NCI-H1694 treated with DMSO at 0.1 percent for 48 hours (cell line): ENCODE data around the gene RGL3.
"Not testable (repeated sequence)": the region's sequence is repeated elsewhere in the genome, so short reads cannot be mapped to it uniquely, and the experiment has no call there.

ENCODE experiments used
- DNase-seq: peaks from one replicate; lab custom pipeline; 2025; lab: John Stamatoyannopoulos, UW

The RGL3 gene

DNA sequence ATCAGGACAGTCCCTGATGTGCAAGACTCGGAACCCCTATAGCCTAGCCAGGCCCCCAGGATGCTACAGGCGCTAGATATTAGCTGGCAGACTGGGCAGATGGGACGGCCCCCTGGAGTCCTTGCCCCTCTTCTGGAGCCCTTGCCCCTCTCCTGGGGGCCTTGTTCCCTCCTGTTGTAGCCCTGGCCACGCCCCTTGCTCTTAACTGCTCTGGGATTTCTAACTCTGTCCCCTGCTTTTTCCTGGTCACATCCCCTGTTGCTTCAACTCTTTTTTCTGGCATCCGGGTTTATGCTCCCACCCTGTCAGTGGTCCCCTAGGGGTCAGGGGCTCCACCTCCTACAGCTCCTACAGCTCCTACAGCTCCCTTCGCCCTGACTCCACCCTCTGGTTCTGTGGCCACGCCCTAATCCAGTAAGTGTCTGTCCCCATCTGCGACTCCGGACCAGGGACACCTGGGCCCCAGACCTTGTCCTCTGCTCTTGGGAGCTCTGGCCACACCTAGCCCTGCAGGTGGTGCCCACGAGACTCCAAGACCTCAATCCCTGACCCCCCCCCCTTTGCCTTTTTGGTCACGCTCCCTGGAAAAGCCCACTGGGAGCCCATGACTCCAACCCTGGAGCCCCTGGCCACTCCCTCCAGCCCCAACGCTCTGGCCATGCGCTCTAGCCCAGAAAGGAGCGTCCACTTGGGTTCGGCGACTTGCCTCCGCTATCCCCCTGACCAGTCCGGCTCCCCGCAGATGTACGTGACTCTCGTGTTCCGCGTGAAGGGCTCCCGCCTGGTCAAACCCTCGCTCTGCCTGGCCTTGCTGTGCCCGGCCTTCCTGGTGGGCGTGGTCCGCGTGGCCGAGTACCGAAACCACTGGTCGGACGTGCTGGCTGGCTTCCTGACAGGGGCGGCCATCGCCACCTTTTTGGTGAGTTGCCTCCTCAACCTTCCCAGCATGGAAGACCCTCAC, 57.1 kb downstream of the RGL3 start:
- no peak for DNase-seq

DNA sequence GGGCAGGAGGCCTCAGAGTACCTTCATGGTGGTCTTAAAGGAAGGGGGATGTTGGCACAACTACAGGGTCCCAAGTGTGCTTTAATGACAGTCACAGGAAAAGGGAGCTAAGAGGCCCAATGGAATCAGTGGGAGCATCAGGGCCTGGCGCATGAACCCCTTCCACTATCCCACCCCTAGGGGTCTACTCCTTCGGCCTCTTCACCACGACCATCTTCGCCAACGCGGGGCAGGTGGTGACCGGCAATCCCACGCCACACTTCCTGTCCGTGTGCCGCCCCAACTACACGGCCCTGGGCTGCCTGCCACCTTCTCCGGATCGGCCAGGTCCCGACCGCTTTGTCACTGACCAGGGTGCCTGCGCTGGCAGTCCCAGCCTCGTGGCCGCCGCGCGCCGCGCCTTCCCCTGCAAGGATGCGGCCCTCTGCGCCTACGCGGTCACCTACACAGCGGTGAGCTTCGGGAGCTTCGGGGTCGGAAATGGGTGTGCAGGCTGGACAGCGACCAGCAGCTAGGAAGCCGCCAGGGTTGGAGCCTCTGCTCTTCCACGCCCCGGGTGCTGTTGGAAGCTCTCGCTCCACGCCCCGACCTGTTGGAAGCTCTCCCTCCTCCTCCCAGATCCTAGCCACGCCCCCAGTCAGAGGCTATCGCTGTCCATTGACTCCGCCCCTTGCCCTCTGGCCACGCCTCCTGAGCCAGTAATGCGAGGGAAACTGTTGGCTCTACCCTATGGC, 57.9 kb downstream of the RGL3 start:
- no peak for DNase-seq

DNA sequence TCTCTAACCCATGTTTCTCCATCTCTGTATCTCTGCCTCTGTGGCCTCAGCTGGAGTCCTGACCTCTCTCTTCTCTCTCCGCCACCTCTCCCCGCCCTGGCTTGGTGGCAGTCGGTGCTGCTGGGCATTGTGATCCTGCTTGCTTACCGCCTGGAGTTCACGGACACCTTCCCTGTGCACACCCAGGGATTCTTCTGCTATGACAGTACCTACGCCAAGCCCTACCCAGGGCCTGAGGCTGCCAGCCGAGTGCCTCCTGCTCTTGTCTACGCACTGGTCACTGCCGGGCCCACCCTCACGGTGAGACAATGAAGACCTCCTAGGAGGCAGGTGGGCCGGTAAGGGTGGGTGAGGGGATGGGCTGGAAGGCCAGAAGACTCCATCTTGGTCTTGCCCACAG, 59.7 kb downstream of the RGL3 start:
- no peak for DNase-seq

DNA sequence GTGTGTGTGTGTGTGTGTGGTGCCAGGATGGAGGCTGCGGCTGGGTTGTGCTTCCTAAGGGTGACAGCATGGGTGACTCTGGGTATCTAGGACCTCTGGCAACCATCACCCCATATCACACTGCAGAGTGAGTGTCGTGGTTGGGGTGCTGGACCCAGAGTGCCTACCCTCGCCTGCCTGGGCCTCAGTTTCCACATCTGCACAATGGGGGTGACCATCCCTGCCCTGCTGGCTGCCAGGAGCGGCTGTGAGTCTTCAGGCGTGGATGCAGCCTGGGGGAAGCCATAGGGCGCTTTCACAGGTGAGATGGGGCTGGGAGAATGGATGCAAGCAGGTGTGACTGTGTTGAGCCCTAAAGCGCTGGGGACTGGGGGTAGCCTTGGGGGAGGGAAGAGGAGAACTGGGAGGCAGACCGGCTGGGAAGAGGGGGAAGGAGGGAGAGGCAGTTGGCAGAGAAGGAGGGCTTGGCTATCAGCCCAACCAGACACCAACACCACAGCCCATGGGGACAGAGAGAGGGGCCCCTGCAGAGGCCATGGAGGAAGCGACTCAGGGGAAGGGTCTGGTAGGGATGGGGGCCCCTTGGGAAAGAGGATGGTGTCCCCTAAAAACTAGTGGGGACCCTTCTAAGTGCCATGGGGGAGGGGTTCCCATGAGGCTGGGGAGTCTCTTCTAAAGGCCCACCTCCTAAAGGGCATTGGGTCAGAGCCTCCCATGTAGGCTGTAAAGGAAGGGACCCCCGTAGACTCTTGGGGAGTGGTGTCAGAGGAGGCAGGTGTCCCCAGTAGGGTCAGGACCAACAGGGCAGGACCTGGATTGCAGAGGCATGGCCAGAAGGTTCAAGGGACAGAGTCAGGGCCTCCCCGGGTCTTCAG, 62.2 kb downstream of the RGL3 start:
- DNase-seq, result no peak

DNA sequence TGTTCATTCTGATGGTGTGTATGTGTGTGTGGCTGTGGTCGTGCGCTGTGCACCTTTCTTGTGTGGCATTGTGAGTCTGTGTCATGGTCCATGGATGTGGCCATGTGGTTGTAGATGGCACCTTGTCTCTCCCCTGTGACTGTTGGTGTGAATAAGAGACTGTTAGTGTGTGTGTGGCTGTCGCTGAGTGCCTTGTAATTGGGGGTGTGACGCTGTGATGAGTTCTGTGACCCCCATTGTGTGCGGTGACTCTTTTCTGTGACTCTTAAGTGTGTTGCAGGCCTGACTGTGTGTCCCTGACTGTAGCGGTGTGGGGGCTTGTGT, 63.1 kb downstream of the RGL3 start:
- no peak for DNase-seq

DNA sequence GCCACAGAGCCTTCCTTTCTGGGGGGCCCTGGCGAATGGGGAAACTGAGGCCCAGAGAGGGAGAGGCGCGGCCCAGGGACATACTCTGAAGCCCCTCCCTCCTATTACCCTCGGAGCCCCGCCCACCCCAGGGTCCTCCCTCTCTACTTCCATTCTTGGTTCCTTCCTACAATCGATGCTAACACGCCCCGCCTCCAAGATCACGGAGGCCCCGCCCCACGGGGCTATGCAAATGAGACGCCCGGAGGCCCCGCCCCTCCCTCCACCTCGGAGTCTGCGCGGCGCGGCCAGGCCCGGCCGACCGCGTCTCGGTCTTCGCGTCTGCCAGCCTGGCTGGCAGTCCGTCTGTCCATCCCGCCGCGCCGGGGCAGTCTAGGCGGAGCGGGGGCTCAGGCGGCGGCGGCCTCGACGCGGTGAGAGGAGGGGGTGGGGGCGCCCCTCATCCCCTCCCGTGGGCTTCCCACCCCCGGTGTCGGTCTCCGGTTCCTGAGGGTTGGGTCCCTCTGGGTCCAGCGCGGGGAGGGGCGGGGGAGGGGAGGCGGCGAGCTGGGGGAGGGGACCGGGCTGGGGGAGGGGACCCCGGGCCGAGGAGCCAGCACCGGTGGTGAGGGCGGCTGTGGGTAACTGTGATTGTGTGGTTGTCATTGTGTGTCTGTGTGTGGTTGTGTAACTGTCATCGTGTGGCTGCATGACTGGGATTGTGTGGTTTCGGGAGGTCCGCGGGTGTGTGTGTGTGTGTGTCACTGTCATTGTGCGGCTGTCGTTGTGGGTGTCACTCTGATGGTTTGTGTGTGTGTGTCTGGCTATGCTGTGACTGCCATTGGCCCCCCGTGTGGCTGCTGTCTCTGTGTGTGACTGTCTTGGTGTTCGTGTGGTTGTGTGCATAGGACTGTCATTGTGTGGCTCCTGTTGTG, 63.7 kb downstream of the RGL3 start, which contains the start of gene PLPPR2:
PLPPR2 (plus strand) TSS at position 273 of the 914 bp plus-strand sequence. CDS start 2,242 bp downstream, outside the sequence.
- DNase-seq, result peak; percentile 50

DNA sequence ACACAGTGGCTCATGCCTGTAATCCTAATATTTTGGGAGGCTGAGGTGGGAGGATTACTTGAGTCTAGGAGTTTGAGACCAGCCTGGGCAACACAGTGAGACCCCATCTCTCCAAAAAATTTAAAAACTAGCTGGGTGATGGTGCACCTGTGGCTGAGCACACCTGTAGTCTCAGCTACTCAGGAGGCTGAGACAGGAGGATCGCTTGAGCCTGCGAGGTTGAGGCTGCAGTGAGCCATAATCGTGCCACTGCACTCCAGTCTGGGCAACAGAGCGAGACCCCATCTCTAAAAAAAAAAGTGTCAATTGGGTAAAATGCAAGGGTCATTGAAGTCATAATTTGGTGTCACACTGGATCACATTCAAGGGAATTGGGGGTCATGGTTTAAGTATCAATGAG, 65.0 kb downstream of the RGL3 start:
- DNase-seq, result not testable (repeated sequence)

DNA sequence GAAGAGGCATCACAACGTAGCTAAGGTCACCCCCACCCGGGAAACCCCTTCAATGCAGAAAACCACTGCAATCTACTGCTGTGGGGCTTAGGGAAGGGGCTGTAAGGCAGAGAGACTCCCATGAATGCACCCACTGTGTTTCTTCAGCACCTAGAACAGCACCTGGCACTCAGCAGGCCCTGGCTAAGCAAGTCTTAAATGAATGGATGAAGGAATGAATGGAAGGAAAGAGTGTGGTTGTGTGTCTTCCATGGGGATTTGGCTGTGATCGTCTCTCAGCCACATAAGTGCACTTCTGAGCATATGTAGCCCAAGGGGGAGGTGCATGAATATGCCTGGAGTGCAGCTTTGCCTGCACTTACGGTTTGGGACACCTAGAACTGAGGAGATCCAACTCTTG, 69.9 kb downstream of the RGL3 start:
- DNase-seq, result no peak

DNA sequence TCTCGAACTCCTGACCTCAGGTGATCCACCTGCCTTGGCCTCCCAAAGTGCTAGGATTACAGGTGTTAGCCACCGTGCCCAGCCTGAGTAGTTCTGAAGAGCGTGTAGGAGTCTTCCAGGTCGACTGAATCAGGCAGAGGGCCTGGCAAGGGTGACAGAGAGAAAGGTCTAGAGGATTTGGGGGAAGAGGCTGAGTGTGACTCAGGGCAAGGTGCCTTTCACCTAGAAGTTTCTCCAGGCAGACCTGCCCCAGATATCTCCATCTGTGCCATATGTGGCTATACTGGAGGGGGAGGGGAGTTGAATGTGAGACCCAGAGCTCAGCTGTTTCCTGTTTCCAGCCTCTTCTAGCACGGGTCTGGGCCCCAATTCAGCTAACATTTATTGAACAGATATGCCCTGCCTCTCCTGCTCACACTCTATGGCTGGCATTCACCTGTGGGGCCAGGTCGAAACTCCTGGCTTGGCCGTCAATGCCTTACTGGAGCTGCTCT, 71.5 kb downstream of the RGL3 start:
- no peak for DNase-seq

DNA sequence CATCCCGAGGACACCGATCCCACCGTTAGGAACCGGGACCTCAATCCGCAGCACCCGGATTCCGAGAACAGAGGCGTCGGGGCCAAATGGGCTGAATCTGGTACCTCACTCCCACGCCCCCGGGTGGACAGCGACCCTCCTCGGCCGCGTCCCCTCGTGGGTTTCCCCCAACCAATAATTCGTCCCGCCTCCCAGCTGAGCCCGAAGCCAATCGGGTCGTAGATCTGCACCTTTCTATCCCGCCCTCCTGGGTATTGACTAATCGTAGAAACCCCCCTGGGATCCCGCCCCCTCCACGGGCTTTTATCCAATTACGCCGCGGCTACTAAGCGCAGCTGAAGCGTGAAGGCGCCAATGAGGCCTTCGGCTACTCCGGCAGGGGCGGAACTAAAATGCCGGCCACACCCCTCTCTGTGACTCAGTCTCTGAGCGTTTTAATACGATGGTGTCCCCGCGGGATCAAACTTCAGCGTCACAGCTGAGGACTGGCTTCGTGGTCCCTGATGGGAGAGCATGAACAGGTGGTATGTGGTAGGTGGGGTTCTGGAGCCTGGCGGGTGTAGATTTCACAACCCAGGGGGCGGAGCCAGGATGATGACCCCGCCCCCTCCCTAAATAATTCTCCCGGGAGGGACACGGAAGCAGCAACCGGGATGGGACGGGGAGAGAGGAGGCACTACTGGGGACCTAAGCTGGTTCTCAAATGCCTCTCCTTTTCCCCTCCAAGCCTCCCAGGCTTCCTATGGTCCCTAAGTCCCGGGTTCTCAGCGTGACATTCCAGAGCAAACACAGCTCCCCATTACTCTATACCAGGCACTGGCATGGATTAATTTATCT, 72.8 kb downstream of the RGL3 start, which contains the start of the genes CCDC159 and TMEM205:
CCDC159 (plus strand) TSS at position 416 of the 837 bp plus-strand sequence; CDS start at position 504, 88 bp downstream.
TMEM205 (minus strand) TSS at position 165 of the 837 bp plus-strand sequence. CDS start 649 bp downstream, outside the sequence.
- DNase-seq, result peak; percentile 93

DNA sequence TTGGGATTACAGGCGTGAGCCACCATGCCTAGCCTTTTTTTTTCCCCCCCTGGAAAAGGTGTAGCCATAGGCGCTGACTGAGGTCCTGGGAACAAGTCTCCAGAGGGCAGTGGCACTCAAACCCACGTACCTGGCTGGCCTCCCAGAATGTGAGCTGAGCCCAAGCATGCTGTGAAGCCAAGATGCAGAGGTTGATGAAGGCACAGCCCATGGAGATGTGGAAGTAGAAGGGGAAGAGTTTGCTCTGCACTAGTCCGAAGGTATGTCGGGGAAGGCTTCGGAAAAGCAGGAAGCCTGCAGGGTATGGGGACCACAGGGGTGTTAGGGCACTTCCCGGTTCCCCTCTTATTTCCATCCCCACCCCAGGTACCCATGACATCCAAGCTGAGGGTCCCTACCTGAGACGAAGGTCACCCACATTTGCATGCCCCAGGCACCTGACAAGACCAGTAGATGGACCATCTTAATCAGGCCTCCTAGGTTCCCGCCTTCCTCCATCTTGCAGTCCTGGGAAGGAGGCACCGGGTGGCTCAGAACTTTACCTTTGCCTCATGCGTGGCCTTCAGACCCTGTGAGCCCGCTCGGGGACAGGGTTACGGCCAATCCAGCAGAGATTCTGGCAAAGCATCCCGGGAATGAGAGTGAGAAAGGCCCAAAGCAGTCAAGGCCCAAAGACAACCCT, 73.9 kb downstream of the RGL3 start:
- no peak for DNase-seq
